ENCODE measurements around the gene PEX14.

PEX14 gene

DNA sequence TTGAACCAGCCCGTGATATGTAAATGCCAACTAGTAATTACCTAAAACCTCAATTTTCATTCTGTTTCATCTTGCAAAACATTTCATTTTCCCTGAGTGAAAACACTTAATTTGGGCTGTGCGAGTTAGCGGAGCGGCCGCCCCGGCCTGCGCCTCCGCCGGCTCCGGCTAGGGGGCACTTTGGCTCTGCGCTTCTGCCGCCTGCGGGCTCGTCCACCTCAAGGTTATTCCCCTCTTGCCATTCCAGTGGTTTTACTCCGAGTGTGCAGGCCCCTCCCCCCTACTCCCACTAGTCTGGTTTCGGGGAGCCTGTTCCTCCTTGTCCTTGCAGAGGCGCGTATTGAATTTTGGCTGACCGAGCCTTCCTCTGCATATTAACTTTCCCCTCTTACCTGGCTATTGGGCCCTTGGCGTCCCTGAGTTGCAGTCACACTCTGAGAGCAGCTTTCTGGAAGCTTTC is 55.6 kb downstream of the PEX14 start:
- H3K27me3 Mint-ChIP-seq: no peaks in the 10 kb centered on the region
- H3K4me3 Mint-ChIP-seq: no peak overlapping the region
- no peaks in the 10 kb centered on the region for H3K9me3 Mint-ChIP-seq
- peaks cover 6% of the 10 kb centered on the region for H3K36me3 Mint-ChIP-seq (ENCODE audit: low read depth)
- DNase-seq (no peak), ATAC-seq (no peak)
- H3K4me1 Mint-ChIP-seq: peaks cover 3% of the 10 kb centered on the region
- no peak overlapping the region for H3K27ac Mint-ChIP-seq

- no peaks in the 10 kb centered on the region for H3K27me3 Mint-ChIP-seq
- H3K9me3 Mint-ChIP-seq: no peaks in the 10 kb centered on the region
- H3K4me3 Mint-ChIP-seq: no peak overlapping the region
- DNase-seq (no peak), ATAC-seq (no peak)
- no peak overlapping the region for H3K27ac Mint-ChIP-seq
- H3K36me3 Mint-ChIP-seq (ENCODE audit: low read depth): peaks cover 6% of the 10 kb centered on the region
- H3K4me1 Mint-ChIP-seq: peaks cover 3% of the 10 kb centered on the region
Observed at GRCh38 chr1:10530756-10531495, 56.2 kb downstream of the PEX14 start.

GRCh38 chr1:10532362-10532761 is 57.6 kb downstream of the PEX14 start:
- Mint-ChIP-seq H3K27ac (no peak overlapping the region), H3K4me1 (peaks cover 3% of the 10 kb centered on the region), H3K27me3 (no peaks in the 10 kb centered on the region), H3K9me3 (no peaks in the 10 kb centered on the region), H3K36me3 (ENCODE audit: low read depth) (peaks cover 12% of the 10 kb centered on the region), H3K4me3 (no peak overlapping the region)
- no peak for ATAC-seq
- no peak for DNase-seq

DNA sequence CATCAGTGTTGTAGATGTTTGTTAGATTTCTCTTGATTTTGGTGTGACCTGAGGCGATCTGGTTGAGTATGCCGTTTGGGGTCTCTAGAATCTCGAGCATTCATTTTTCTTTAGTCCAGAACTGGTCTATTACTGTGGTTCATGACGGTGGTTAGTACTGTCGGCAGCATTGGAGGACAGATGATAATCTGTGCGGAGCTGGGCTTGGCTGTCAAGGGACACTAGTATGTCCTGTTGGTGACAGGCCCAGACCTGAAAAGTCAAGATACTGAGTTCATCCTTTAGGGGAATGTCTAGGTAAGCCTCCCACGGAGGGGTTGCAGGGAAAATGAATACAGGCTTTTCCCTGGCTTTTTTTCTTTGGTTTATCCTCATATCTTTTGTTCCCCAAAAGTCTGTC is 59.8 kb downstream of the PEX14 start:
- ATAC-seq (no peak), DNase-seq (no peak)
- Mint-ChIP-seq H3K4me1 (peaks cover 3% of the 10 kb centered on the region), H3K27ac (no peak overlapping the region), H3K36me3 (ENCODE audit: low read depth) (peaks cover 11% of the 10 kb centered on the region), H3K4me3 (no peak overlapping the region), H3K27me3 (no peaks in the 10 kb centered on the region), H3K9me3 (no peaks in the 10 kb centered on the region)

DNA sequence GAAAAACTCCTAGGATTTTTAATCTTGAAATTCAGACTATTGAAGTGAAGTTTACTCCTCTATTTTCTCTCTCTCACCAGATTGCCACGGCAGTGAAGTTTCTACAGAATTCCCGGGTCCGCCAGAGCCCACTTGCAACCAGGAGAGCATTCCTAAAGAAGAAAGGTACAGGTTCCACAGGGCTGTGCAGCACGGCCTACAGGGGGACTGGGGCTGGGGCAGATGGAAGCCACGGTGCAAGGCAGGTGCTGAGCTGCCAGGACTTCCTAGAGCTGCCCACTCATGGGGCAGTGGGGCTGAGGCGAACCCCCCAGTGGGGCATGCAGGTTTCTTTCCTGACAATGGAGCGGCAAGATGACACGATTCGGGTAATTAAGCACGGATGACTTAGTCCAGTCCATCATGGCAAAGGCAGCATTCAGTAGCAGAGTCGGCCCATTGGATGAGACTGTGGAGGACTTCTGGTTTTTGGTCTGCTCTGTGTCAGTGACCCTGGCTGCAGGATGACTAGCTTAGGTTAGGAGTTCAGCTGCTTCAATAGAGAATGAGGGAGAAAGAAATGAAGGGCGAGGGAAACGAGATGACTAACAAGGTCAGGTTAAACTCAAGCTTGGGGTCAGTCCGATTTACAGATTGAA is 61.5 kb downstream of the PEX14 start:
- H3K27me3 Mint-ChIP-seq: no peaks in the 10 kb centered on the region
- H3K36me3 Mint-ChIP-seq (ENCODE audit: low read depth): peaks cover 12% of the 10 kb centered on the region
- no peak overlapping the region for H3K27ac Mint-ChIP-seq
- peaks cover 3% of the 10 kb centered on the region for H3K4me1 Mint-ChIP-seq
- ATAC-seq (no peak), DNase-seq (no peak)
- no peaks in the 10 kb centered on the region for H3K9me3 Mint-ChIP-seq
- H3K4me3 Mint-ChIP-seq: no peak overlapping the region

- peaks cover 3% of the 10 kb centered on the region for H3K4me1 Mint-ChIP-seq
- H3K4me3 Mint-ChIP-seq: no peak overlapping the region
- DNase-seq (no peak), ATAC-seq (no peak)
- no peaks in the 10 kb centered on the region for H3K9me3 Mint-ChIP-seq
- H3K27ac Mint-ChIP-seq: no peak overlapping the region
- no peaks in the 10 kb centered on the region for H3K27me3 Mint-ChIP-seq
- H3K36me3 Mint-ChIP-seq (ENCODE audit: low read depth): peaks cover 18% of the 10 kb centered on the region
Observed at GRCh38 chr1:10537082-10537766, 62.5 kb downstream of the PEX14 start.

DNA sequence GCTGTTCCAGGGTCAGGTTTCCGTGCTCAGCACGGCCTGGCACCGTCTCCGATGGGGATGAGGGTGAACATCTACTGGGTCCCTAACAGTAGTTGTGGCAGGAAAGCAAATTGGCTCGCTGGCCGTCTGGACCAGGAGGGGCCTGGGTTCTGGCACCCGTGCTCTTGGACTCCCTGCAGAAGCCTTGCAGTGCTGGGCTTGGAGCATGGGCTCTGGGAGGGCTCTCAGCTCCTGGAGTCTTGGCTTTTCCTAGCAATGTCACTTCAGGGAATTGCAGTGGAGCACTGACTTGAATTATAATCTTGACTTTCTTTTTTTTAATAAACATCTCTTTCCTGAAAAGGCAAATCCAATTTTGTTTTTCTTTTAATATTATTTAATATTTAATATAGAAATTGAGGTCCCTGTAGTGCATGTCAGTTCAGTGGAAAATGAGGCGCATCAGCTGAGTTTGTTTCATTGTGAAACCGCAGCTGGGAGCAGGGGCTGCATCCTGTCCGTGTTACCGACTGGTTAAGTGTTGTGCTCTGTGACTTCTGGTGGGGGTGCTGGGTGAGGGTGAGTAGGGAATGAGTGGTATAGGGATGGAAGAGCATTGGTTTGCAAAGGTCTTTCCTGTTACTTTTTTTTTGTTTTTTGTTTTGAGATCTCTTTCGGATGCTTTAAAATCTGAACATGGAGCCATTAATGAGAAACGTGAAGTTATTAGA is 64.1 kb downstream of the PEX14 start:
- peaks cover 25% of the 10 kb centered on the region for H3K36me3 Mint-ChIP-seq (ENCODE audit: low read depth)
- H3K27ac Mint-ChIP-seq: no peak overlapping the region
- no peak overlapping the region for H3K4me3 Mint-ChIP-seq
- no peak for DNase-seq
- H3K9me3 Mint-ChIP-seq: no peaks in the 10 kb centered on the region
- no peaks in the 10 kb centered on the region for H3K27me3 Mint-ChIP-seq
- ATAC-seq: no peak
- H3K4me1 Mint-ChIP-seq: peaks cover 12% of the 10 kb centered on the region

GRCh38 chr1:10539411-10540043 is 64.8 kb downstream of the PEX14 start:
- no peaks in the 10 kb centered on the region for H3K9me3 Mint-ChIP-seq
- no peak for ATAC-seq
- H3K27me3 Mint-ChIP-seq: no peaks in the 10 kb centered on the region
- H3K4me3 Mint-ChIP-seq: no peak overlapping the region
- DNase-seq: no peak
- no peak overlapping the region for H3K27ac Mint-ChIP-seq
- H3K4me1 Mint-ChIP-seq: peaks cover 19% of the 10 kb centered on the region
- H3K36me3 Mint-ChIP-seq (ENCODE audit: low read depth): peaks cover 25% of the 10 kb centered on the region

- Mint-ChIP-seq H3K4me1 (peaks cover 20% of the 10 kb centered on the region), H3K36me3 (ENCODE audit: low read depth) (peaks cover 25% of the 10 kb centered on the region), H3K4me3 (no peak overlapping the region), H3K9me3 (no peaks in the 10 kb centered on the region), H3K27me3 (no peaks in the 10 kb centered on the region), H3K27ac (no peak overlapping the region)
- ATAC-seq (no peak), DNase-seq (no peak)
Observed at GRCh38 chr1:10540277-10541005, 65.7 kb downstream of the PEX14 start.

DNA sequence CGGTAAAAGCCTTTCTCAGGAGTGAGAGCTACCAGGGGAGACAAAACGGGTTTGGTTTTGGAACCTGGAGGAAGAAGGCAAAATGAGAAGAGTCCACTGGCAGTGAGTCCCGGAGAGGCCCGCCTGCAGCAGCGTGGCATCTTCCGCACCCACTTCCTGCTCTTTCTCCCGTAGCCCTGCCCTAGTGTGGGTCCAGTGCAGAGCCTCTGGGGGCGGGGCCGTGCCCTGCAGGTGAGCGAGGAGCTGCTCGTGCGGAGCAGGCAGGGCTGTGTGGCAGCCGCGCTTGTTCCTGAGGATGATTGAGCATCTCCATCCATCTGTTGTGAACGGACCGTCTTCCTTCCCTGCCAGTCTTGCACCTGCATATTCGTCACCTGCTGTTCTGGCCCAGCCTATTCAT is 66.5 kb downstream of the PEX14 start:
- H3K4me1 Mint-ChIP-seq: peaks cover 20% of the 10 kb centered on the region
- H3K27ac Mint-ChIP-seq: no peak overlapping the region
- H3K27me3 Mint-ChIP-seq: no peaks in the 10 kb centered on the region
- H3K36me3 Mint-ChIP-seq (ENCODE audit: low read depth): peaks cover 21% of the 10 kb centered on the region
- no peak for ATAC-seq
- H3K4me3 Mint-ChIP-seq: no peak overlapping the region
- DNase-seq: no peak
- H3K9me3 Mint-ChIP-seq: no peaks in the 10 kb centered on the region

GRCh38 chr1:10544239-10544638 is 69.5 kb downstream of the PEX14 start:
- no peak for ATAC-seq
- H3K27ac Mint-ChIP-seq: no peak overlapping the region
- DNase-seq: no peak

DNA sequence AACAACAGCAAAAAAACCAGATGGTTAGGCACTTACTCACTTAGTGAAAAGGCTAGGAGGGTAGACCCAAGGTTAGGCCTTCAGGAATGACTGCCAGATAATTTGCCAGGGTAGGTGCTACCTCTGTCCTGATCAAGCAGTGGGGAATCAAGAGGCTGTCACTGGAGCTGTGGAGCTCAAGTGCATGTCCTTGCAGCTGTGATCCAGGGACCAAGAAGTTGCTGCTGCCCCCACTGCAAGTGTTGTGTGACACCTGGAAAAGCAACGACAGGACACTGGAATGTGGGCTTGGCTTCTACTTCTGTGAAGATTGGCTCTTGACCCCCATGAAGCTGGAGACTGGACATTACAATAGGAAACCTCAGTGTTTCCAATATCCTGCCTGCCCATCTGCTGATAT is 72.1 kb downstream of the PEX14 start:
- Mint-ChIP-seq H3K36me3 (ENCODE audit: low read depth) (peaks cover 12% of the 10 kb centered on the region), H3K27ac (no peak overlapping the region), H3K27me3 (no peaks in the 10 kb centered on the region), H3K4me1 (peaks cover 30% of the 10 kb centered on the region), H3K4me3 (no peak overlapping the region), H3K9me3 (no peaks in the 10 kb centered on the region)
- DNase-seq (no peak), ATAC-seq (no peak)

More at GRCh38 chr1:10544239-10544638, 69.5 kb downstream of the PEX14 start:
- Mint-ChIP-seq H3K27me3 (no peaks in the 10 kb centered on the region), H3K36me3 (ENCODE audit: low read depth) (peaks cover 14% of the 10 kb centered on the region), H3K4me3 (no peak overlapping the region), H3K9me3 (no peaks in the 10 kb centered on the region), H3K4me1 (peaks cover 26% of the 10 kb centered on the region)

DNA sequence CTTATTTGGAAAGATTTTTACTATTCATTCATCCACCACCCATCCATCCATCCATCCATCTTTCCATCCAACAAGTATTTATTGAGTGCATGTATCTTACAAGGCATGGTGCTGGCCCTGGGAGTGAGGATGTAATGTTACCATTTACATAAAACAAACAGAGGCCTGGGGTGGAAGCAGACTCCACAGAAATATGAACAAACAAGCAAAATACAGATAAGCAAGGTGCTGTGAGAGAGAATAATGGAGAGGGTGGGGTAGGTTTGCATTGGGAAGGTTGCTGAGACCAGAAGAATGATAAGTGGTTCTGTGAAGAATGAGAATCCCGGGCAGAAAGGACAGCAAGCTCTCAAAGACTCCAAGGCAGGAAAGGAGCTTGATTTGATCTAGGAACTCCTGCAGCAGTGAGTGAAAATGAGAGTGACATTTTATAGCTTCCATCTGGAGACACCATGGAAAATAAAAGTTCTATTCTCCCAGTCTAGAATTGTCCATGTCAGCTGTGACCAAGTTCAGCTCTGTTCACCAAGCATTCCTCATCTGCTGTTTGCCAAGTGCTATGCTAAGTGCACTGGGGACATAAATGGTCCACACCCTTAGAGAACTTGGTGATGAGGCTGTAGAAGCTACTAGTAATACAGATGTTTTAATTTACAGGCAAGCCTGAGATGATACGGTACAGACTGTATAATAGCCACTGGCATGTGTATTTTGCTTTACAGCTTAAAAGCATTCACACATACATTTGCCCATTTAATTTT is 75.3 kb downstream of the PEX14 start:
- Mint-ChIP-seq H3K4me1 (peaks cover 21% of the 10 kb centered on the region), H3K27me3 (no peaks in the 10 kb centered on the region), H3K36me3 (ENCODE audit: low read depth) (peaks cover 3% of the 10 kb centered on the region), H3K4me3 (no peak overlapping the region), H3K27ac (no peak overlapping the region), H3K9me3 (no peaks in the 10 kb centered on the region)
- DNase-seq (no peak), ATAC-seq (no peak)

Measured in activated naive CD8-positive, alpha-beta T cell treated with anti-CD3 and anti-CD28 coated beads, Interleukin-2, amount 50 U/mL, for 24 hours (primary cell).